HL-60 (cell line): ENCODE measurements around the gene EXOC4.

Experiments used
- DNase-seq, 2 experiments: peaks; one replicate each; pipeline ENCODE4 v3.0.0-alpha.2; 2010 to 2020; ENCODE audit warnings: low read depth in 1 of 2, low spot score in 1 of 2
- H3K27ac ChIP-seq: fragments of 250-450 bp; sonication (Bioruptor Pico); replicated peaks from 2 replicates; pipeline ENCODE4 v1.5.1; 2020; ENCODE audit warnings: mild to moderate bottlenecking, moderate library complexity
- H3K27me3 ChIP-seq: fragments of 250-450 bp; sonication (Bioruptor Pico); 2 replicates; pipeline ENCODE4 v1.5.1; 2021; ENCODE audit warnings: mild to moderate bottlenecking, moderate library complexity; ENCODE audit not compliant: insufficient read depth, poor library complexity, severe bottlenecking
- H3K4me3 ChIP-seq: replicated peaks from 2 replicates; pipeline ENCODE4 v1.5.1; 2011; ENCODE audit warnings: mild to moderate bottlenecking, control low read depth, low read length; ENCODE audit not compliant: insufficient read depth
- CTCF ChIP-seq: IDR thresholded peaks from one replicate; pipeline ENCODE4 v1.5.1; 2011; ENCODE audit warnings: low read length, control low read depth, inconsistent platforms; ENCODE audit not compliant: insufficient read depth
- GABPA ChIP-seq: IDR thresholded peaks from 2 replicates; pipeline ENCODE4 v1.6.1; 2012; ENCODE audit warnings: low read depth
- POLR2AphosphoS5 ChIP-seq: IDR thresholded peaks from 2 replicates; pipeline ENCODE4 v1.6.1; 2012; ENCODE audit warnings: low read depth
- REST ChIP-seq: IDR thresholded peaks from 2 replicates; pipeline ENCODE4 v1.6.1; 2012; ENCODE audit warnings: low read depth; ENCODE audit not compliant: insufficient replicate concordance
- SPI1 ChIP-seq: IDR thresholded peaks from 2 replicates; pipeline ENCODE4 v1.6.1; 2012; ENCODE audit warnings: low read depth, mild to moderate bottlenecking, borderline replicate concordance

EXOC4 gene

GRCh38 chr7:133297093-133297492 lies 44.2 kb downstream of the EXOC4 start:
- H3K27me3 ChIP-seq: no peaks in the 10 kb centered on the region
- no peak for DNase-seq
- no peak overlapping the region for H3K27ac ChIP-seq
- TF ChIP-seq SPI1 (no peak), POLR2AphosphoS5 (no peak), CTCF (no peak), REST (no peak), GABPA (no peak)
- H3K4me3 ChIP-seq: no peak overlapping the region

- TF ChIP-seq SPI1: no peak
- Histone ChIP-seq H3K4me3 (no peak overlapping the region), H3K27ac (no peak overlapping the region), H3K27me3 (no peaks in the 10 kb centered on the region)
- DNase-seq: no peak
These were observed 45.2 kb downstream of the EXOC4 start for GRCh38 chr7:133298080-133298479.

- Histone ChIP-seq H3K4me3 (no peak overlapping the region), H3K27me3 (no peaks in the 10 kb centered on the region), H3K27ac (no peak overlapping the region)
- no peak for DNase-seq
- TF ChIP-seq SPI1 (no peak), GABPA (no peak), REST (no peak), CTCF (no peak)
These were observed 46.8 kb downstream of the EXOC4 start for GRCh38 chr7:133299676-133300075.

- H3K27me3 ChIP-seq: no peaks in the 10 kb centered on the region
- no peak overlapping the region for H3K27ac ChIP-seq
- no peak for DNase-seq
- TF ChIP-seq REST (no peak), GABPA (no peak), CTCF (no peak), SPI1 (no peak), POLR2AphosphoS5 (no peak)
- H3K4me3 ChIP-seq: no peak overlapping the region
These were observed 47.2 kb downstream of the EXOC4 start for GRCh38 chr7:133300088-133300487.
